GM19099 (cell line): Measurements from ENCODE around the gene DUSP2.

Experiments
- POLR2A ChIP-seq: IDR thresholded peaks from 3 replicates; pipeline ENCODE4 v1.6.1; 2011; ENCODE audit warnings: low read depth; ENCODE audit not compliant: insufficient read length; ENCODE audit errors: extremely low read depth

DUSP2 gene

DNA sequence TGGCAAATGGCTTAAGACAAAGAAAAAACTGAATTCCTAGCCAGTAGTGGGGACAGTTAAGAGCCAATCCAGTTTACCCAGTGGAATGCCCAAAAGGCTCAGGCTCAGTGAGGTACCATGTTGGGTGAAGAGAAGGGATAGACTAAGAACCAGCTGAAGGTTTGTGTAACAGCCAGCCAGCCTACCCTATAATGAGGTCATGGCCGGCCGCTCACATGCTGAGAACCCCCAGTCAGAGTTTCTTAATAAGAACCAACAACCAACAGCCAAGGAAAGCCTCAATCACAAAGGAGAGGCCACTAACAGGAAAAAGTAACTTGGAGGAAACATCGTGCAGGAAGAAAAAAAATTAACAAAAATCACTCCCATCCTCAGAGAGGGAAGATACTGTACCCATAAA, 25.4 kb upstream of the DUSP2 start:
- no peak for TF ChIP-seq POLR2A

DNA sequence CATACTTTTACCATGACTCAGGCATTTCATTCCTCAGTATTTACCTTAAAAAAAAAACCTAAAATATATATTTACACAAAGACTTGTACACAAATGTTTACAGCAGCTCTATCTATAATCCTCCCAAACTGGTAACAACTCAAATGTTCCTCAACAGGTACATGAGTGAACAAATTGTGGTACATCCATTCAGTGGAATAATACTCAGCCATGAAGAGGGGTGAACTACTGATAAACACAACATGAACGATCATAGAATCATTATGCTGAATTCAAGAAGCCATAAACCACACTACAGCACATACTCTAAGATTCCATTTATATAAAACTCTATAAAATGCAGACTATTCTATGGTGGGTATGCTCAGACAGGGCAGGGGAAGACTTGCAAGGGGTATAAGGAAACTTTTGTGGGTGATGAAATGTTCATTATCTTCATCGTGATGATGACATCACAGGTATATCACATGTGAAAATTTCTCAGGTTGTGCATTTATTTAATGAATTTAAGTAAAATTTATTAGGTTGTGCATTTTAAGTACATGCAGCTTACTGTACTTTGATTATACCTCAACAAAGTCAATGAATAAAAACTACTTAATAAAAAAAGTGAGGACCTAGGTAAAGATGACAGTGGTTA, 24.7 kb upstream of the DUSP2 start:
- TF ChIP-seq POLR2A: no peak

DNA sequence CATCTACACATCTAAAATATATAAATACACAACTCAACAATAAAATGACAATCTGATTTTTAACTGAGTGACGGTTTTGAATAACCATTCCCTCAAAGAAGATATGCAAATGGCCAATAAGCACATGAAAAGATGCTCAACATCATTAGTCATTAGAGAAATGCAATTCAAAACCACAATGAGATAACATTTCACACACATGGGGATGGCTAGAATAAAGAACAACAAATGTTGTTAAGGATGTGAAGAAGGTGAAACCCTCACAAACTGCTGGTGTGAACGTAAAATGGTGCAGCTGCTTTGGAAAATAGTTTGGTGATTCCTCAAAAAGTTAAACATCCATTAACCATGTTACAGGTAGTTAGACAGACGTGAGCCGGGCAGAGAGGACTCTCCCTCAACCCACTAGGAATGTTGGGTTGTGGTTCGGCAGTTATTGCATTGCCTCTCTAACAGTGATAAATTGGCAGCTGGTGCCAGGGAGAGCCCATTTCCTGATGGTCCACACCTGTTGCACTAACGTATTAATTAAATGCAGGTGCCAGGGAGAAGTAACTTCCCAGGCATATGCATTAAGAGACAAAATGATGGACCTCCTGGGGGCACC, 22.3 kb upstream of the DUSP2 start:
- TF ChIP-seq POLR2A: no peak

DNA sequence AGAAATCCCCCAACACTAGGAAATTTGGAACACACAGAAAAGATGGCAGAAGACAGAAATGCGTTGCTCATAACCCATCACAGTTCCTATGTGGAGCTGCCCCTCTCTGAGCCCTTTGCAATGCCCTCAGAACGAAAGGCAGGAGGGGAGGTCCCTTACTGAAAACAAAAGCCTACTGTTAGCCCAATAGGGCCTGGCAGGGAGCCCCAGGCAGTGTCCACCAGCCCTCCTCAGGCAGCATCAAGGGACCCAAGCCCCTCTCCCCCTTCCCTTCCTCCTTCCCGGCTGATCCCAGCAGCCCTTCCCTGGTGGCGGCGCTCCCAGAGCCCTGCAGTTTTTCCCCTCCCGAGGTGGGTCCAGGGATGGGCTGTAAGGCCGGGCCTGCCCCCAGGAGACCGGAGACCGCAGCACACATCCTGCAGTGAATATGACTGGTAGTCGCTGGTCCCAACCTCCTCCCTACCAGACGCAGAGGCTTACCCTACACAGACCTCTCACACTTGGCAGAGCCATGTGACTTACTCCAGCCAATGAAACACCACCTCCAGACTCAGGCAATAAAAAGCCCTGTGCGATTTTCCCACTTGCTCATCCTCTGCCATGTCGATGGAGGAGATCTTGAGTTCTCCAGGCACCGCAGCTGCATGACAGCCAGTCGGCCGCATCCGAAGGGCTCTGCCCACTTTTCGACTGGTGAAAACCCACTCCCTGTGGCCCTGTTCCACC, 19.4 kb upstream of the DUSP2 start:
- peak; percentile 76 for TF ChIP-seq POLR2A

DNA sequence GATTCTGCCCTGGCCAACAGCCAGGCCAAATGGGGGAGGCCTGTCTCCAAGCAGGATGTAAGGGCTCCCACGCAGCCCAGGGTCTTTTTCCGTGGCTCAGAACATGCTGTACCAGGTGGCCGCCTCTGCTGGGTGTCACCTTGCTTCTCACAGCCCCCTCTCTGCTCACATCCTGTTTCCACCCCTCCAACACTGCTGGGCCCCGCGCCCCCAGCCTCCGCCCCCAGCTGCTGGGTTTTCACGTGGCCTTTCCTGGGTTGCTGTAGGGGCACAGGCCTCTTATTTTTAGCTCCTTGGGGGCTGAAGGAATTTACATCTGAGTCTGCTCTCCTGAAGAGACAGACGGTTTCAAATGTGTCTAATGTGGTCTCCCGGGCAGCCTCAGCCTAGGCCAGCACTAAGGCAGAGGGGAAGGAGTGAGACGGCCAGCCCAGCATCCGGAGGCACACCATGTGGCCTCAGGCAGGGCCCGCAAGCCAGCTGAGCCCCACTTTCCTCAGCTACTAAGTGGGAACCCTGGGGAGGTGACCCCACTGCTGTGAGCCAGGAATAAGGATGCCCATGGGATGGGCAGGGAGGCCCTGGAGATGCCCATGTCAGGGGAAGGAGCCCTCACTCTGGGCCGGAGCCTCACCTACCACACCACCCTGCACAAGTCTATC, 18.7 kb upstream of the DUSP2 start:
- peak; percentile 68 for TF ChIP-seq POLR2A

DNA sequence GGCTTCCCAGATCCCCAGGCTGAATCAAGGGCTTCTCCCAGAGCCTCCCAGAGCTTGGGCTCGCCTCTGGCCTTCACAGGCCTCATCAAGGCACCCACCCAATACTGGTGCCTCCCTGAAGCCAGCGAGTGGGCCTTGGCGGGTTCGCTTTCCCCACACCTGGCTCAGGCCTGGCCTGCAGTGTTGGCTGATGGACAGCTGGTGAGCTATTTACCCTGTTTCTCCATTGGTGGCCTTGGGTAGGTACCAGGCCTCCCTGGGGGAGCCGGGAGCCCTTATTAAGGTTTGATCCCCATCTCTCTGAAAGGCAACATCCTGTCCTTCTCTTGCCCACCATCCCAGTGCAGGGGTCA, 18.2 kb upstream of the DUSP2 start:
- no peak for TF ChIP-seq POLR2A

DNA sequence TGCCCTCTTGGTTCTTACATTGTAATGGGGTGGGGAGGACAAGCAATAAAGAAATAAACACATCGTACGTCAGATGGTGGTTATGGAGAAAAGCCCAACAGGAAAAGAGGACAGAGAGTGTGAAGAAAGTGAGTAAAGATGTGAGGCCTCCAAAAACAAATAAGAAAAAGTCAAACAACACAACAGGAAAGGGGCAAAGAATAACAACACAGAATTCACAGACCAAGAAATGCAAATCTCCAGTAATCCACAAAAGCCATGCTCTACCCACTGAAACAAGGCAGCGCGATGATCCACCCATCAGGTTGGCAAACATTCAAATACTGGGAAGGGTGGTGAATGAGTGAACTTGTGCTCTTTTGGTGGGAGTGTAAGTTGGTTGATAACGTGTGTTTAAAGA, 16.7 kb upstream of the DUSP2 start:
- TF ChIP-seq POLR2A: no peak

DNA sequence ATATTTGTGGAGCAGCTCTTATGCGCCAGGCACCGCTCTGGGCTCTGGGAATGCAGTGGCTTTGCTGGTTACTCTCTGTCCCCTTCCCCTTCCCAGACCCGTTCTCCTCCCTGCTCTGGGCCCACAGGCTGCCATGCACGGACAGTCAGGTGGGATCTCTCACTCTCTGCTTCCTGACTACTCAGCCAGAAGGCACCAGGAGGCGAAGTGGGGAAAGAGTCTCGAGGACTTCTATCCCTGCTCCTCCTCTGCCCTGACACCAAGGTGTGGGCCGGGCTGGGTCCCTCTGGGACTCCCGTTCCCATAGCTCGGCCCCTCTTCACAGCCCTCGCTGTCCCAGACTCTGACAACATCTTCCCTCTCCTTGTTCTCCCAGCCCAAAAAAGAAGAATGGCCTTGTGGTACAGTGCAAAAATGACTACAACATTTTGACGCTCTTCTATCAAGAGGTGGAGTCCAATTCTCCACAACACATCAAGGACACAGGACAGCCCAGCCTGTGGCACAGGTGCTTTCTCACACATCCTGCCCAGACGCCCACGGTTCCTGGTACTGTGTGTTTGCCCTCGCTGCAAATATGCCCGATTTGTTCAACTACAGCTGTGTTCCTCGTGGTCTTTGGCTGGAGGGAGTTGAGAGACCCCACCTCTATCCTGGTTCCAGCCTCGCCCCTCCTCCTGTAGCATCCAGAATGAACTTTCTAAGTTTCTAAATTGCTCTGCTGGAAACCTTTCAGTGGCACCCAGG, 14.0 kb upstream of the DUSP2 start:
- TF ChIP-seq POLR2A: no peak

DNA sequence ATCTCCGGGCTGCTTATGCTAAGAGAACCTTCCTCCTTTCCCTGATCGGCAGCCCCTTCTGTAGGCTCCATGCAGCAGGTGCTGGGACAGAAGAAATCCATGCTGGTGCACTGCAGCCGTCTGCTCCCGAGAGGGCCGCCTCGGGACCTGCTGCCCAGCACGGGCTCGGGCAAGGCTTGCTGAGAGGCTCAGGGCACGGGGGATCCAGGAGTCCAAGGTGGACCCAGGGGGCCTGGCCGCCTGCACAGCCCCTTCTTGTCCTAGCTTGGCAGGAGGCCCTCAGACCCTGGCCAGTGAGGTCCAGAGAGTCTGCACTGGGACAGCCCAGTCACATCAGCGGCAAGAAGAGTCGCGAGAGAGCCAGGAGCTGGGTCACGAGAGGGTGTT, 13.3 kb upstream of the DUSP2 start:
- no peak for TF ChIP-seq POLR2A

DNA sequence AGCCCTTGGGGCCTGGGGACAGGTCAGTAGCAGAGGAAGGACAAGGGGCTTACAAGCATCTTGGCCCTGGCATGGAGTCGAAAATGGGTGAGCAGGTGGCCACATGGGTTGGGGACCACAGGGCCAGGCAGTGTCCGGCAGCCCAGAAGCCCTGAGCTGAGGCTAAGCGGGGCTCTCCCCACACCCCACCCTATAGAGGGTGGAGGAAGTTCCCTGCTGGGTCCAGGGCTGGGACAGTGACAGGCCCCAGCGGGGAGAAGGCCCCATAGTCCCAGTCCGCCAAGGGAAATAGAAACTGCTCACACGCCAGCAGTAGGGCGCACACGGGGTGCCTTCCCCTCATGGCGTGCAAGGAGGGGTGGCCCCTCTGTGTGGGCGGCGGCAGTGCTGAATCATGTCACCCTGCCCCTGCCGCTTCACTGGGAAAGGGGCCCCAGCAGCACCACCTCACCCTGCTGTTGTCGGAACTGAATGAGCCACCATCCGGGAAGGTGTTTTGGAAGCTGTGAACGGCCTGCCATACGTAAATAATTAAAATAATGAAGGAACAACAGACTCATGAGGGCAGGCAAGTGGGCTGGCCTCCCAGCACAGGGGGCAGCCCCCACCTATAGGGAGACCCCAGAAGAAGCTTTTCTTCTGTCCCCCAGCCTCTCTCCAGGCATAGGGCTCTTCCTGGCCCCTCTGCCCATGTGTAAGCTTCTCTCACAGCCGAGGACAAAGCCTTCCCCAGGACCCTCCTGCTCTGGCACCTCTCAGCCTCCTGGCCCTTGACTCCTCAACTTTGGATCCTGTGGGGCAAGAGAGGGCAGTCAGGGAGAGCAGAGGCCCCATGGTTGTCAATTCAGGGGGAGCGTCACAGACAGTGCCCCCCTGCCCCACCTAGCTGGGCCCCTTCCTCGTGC, 12.7 kb upstream of the DUSP2 start:
- TF ChIP-seq POLR2A: peak; percentile 74

DNA sequence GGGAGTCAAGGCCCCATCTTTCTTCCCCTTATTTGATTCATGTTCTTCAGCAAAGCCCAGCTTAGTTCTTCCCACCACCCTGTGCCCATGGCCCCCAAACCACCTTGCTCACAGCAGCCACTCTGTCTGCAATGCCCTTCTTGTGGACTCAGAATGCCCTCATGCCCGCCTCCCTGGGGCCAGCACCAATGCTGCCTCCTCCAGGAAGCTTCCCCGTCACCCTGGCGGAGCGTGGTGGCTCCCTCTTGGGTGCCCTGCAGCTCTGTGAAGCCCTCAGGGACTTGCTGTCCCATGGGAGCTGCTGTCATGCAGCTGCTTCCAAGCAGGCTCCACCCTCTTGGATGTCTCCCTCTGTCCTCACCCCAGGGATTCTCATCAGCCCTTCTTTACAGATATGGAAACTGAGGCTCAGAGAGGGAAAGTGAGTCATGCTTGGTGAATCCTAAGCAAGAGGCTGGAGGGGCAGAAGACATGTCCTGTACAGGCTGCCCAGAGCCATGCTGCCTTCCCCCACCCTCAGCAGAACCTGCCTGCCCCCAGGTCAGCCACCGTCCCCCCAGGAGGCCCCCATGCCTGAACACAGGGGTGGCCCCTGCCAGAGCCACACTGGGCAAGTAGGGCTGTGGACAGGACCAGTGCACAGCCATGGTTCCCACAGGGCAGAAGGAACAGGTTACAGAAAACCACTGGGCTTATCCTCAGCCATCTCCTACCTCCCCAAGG, 11.8 kb upstream of the DUSP2 start:
- TF ChIP-seq POLR2A: no peak

DNA sequence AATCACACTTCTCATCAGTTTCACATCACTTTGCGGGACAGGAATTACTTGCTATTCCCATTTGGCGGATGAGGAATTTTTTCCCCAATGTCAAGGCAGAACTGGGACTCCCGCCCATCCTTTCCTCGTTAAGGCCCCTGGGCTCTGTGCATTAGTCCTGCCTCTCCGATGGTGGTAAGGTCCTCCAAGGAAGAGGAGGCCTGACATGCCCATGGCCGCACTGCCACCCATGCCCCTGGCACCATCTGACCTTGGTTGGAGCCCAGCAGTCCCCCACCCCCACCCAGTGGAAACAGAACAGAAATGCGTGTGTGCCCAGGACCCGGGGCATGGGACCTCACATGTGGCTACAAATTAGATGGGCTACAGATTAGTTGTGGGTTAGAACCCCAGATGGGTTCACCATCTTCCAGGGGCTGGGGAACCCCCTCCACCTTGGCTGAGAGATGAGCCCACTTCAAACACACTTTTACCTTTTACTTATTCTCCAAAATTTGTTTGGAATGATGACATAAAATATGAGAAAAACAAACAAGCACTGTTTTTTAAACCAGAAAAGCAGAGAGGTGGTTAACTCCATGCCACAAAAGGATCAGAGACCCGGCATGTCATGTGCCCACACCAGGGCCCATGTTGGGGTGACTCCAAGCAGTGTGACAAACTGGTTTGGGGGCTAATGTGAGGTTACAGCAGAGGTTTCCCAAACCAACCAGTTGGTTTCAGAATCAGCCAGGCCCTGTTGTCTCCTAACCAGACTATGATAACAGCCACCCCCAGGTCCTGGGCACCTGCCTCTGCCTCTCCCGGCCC, 11.0 kb upstream of the DUSP2 start:
- no peak for TF ChIP-seq POLR2A

DNA sequence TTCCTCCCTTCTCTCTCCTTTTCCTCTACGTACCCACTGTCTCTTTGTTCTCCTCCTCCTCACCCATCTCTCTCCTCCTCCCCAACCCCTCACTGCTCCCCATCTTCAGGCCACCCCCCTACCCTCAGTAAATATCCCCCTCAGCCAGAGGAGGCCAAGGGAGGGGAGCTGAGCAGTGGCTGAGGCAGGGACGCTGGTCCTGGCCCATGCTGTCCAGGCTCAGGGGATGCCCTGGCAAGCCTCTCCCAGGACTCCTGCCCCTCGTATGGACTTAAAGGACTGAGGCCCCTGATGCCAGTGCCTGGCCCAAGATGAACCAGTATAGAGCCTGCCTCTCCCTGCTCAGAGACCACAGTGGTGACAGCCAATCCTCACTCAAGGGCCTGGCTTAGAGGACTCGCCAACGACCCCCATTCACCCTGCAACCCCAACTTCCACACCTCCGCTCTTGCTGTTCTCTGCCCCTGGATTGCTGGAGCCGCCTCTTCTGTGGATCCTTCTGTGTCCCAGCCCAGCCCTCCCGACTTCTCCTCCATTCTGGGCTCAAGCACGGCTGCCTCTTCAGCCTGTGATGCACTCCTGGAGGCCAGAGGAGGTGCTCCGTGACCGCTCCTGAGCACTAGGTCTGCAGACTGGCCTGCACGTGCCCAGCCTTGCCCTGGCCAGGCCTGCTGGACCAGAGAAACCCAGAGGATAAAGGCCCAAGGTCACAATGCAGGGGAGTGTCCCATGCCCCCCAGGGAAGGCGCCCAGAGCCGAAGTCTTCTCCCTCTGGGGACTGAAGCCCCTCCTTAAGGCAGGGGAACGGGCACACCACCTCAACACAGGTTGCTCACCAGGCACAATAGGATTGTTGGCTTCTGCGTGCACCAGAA, 9.5 kb upstream of the DUSP2 start:
- TF ChIP-seq POLR2A: no peak
